ENCODE data around the gene RSPH9. TPM values are rescaled to one million over a fixed set of nuclear protein-coding genes. Genes with fewer than 3 reads are reported as not detected.

Gene RSPH9
- total RNA-seq, 2 donors from 2014 or later, result 0.09 to 0.66 TPM

DNA sequence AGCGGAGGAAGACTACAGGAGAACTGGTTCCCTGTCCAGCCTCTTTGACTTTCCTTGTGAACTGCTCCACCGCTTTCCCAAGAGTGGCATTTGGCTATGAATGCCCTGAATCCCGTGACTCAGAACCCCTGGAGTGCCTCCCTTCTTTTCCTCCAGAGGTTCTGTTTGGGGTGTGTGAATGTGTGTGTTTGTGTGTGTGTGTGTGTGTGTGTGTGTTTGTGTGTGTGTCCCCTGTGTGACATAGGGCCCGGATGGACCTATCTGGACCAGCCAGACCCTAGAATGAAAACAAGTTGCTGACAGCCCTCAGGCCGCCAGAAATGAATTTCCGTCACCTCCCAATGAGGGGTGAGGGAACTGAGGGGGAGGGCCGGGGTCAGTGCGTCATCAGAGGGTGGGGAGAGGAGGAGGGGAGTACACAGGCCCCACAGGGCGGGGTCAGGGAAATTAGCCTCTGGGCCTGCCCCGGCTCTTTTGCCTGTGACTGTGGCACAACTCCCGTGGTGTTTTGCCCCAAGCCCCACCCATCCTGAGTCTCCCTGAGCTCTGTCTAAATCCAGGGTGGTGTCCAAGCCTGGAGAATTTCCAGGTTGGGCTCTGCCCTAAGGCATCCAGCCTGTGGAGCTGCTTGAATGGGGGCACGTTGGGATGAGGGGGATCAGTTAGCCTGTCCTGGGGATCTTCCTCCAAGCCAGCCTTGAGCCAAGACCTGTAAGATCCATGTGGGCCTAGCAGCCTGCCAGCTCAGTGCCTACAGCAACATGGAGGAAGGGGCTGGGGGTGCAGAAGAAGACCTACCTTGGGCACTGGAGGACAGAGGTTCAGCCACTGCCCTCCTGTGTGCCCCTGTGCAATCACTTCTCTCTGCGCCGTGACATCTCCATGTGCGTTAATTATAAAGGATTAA lies 58.0 kb downstream of the RSPH9 start:
- no peak overlapping the region for H3K4me3 Mint-ChIP-seq
- H3K9me3 Mint-ChIP-seq, result no peaks in the 10 kb centered on the region
- H3K4me1 Mint-ChIP-seq, result no peaks in the 10 kb centered on the region
- no peaks in the 10 kb centered on the region for H3K36me3 Mint-ChIP-seq (ENCODE audit: low read depth)
- peak; percentile 69 for ATAC-seq (replicated peaks)
- H3K27ac Mint-ChIP-seq, result no peak overlapping the region
- peaks cover 40% of the 10 kb centered on the region for H3K27me3 Mint-ChIP-seq

DNA sequence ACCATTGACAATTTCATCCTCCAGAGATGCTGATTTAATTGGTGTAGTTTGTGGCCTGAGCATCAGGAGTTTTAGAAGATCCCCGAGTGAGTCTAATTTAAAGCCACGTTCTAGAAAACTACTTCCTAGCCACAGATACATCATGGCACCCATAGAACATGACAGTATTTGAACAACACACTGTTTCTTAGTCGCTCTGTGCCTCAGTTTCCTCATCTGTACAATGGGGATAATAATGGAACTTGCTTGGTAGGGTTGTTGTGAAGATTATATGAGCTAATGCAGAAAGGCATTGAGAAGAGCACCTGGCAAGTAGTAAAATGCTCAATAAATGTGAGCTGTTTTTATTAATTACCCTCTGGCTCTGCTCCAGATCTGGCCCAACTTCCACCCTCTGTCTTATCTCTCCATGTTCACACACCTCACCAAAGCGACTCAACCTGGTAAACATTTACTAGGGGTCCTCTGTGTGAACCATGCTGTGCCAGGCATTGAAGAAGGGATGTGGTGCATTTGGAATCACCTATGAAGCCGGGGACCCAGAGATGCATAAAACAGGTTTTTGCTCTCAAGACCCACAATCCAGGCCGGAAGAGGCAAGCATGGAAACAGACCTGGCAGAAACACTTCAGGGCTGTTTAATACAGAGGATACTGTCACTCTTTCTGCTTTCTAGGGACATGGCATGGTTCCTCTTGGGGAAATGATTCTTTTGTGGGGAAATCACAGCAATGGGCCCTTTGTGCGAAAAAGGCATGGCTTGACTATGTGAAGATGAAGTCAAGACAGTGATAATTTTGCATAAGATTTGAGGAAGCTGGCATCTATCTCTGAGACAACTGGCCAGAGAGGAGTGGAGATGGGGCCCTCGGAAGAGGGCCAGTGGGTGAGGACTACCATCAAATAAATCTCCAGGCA lies 58.9 kb downstream of the RSPH9 start:
- H3K9me3 Mint-ChIP-seq, result no peaks in the 10 kb centered on the region
- H3K27me3 Mint-ChIP-seq, result peaks cover 35% of the 10 kb centered on the region
- H3K4me1 Mint-ChIP-seq, result no peaks in the 10 kb centered on the region
- no peak overlapping the region for H3K4me3 Mint-ChIP-seq
- H3K27ac Mint-ChIP-seq, result no peak overlapping the region
- H3K36me3 Mint-ChIP-seq (ENCODE audit: low read depth), result no peaks in the 10 kb centered on the region
- ATAC-seq (replicated peaks), result no peak

DNA sequence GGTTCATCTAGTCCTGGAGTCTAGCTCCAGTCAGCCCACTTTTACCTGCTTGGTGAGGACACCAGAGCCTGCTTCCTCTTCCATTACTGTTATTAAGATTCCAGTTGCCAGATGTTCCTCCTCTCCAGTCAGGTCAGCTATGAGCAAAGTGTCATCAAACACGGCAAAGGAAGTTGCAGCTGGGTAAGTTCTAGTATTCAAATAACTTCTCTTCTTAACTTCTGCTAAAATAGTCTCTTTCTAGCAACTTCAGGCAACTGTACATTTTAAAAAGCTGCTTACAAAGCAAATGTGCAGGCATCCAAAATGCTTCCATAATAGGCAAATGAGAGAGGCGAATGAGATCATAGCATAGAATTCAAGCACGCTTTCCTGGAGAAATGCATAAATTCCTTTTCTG lies 61.2 kb downstream of the RSPH9 start:
- H3K4me3 Mint-ChIP-seq, result no peak overlapping the region
- no peaks in the 10 kb centered on the region for H3K36me3 Mint-ChIP-seq (ENCODE audit: low read depth)
- H3K9me3 Mint-ChIP-seq, result no peaks in the 10 kb centered on the region
- peaks cover 33% of the 10 kb centered on the region for H3K27me3 Mint-ChIP-seq
- peaks cover 8% of the 10 kb centered on the region for H3K4me1 Mint-ChIP-seq
- H3K27ac Mint-ChIP-seq, result no peak overlapping the region
- no peak for ATAC-seq (replicated peaks)

DNA sequence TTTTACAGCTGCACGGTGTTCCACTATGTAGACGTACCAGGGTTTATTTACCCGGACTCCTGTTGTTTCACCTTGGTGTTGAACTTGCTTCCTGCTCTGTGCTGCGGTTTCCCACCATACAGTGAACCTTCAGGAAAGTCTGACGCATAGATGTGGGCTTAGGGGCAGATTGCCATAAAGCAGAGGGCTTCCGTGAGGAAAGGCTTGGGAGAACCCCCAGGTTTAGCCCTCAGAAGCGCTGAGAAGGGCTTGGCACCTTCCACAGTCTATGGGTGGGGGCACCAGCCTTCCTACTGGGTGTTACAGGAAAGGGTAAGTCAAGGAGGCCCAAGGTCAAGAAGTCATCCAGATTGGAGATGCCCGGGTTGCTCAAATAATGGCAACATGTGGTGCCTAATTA lies 62.0 kb downstream of the RSPH9 start:
- no peaks in the 10 kb centered on the region for H3K9me3 Mint-ChIP-seq
- peak; percentile 24 for ATAC-seq (replicated peaks)
- H3K4me1 Mint-ChIP-seq, result peaks cover 8% of the 10 kb centered on the region
- no peaks in the 10 kb centered on the region for H3K36me3 Mint-ChIP-seq (ENCODE audit: low read depth)
- H3K27ac Mint-ChIP-seq, result no peak overlapping the region
- no peak overlapping the region for H3K4me3 Mint-ChIP-seq
- peaks cover 37% of the 10 kb centered on the region for H3K27me3 Mint-ChIP-seq

DNA sequence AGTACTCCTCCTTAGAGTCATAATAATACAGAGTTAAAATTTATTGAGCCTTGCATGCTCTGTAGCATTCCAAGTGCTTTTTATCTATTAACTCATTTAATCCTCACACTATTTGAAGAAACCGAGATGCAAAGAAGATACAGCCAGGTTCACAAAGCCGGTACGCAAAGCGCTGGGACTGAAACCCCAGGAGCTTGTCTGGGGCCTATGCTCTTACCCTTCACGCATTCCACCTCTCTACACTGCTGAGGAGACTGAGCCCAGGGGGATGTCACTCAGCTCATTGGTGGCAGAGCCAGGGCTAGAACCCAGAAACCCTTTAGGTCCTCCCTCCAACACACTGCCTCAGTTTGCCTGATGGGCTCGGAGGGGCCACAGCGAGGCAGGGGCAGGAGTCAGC lies 62.4 kb downstream of the RSPH9 start:
- H3K4me1 Mint-ChIP-seq, result peaks cover 8% of the 10 kb centered on the region
- H3K27ac Mint-ChIP-seq, result no peak overlapping the region
- H3K27me3 Mint-ChIP-seq, result peaks cover 37% of the 10 kb centered on the region
- ATAC-seq (replicated peaks), result no peak
- no peaks in the 10 kb centered on the region for H3K9me3 Mint-ChIP-seq
- no peaks in the 10 kb centered on the region for H3K36me3 Mint-ChIP-seq (ENCODE audit: low read depth)
- no peak overlapping the region for H3K4me3 Mint-ChIP-seq

DNA sequence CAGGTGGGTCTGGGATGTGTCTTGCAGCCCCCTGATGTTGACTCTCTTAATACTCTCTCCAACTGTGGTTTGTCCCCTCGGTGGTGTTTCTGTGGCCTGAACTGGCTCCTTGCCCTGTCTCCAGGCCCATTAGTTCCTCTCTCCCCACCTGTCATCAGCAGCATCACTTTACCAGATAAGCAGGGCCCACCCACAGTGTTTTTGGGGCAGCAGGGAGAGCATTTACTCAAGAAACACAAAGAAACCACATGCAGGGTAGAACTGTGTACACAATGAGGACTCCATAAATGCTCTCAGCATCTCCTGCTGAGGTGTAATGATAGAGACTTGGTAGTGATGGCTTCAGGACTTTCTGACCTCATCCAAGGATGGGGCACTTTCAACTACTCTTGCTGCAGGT lies 62.9 kb downstream of the RSPH9 start:
- Mint-ChIP-seq H3K27me3 (peaks cover 33% of the 10 kb centered on the region), H3K9me3 (no peaks in the 10 kb centered on the region), H3K36me3 (ENCODE audit: low read depth) (no peaks in the 10 kb centered on the region), H3K4me3 (no peak overlapping the region), H3K4me1 (peaks cover 8% of the 10 kb centered on the region), H3K27ac (no peak overlapping the region)
- no peak for ATAC-seq (replicated peaks)

DNA sequence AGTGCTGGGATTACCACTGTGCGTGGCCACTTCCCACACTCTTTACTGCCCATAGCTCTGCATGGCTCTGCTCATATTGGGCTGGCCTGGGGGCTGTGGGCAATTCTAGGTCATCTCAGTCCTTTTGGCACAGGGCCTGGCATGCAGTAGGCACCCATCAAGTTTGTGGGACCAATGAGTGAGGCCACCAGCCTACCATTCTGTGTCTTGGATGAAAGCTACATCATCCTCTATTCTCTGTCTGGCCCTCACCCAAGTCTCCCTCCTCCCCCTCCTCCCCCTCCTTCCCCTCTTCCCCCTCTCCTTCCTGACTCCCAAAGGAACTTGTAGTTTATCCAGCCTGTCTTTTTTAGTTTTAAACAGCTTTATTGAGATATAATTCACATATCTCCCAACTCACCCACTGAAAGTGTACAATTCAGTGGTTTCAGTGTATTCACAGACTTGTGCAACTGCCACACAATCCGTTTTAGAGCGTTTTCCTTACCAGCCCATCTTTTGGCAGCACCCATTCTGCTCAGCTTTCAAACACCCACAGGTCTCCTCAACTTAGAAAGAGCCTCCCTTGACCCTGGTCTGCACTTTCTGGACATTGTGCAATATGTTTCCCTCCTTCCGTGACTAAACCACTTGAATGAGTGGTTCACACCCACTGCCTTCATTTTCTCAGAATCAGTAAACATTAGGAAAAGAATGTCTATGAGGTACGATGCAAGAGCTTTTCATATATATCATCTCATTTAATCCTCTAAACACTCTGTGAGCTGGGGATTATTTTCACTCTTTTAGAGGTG lies 64.2 kb downstream of the RSPH9 start:
- peaks cover 36% of the 10 kb centered on the region for H3K27me3 Mint-ChIP-seq
- peak overlapping the region; percentile 51 for H3K27ac Mint-ChIP-seq
- peak overlapping the region; percentile 50 for H3K4me3 Mint-ChIP-seq
- peak; percentile 91 for ATAC-seq (replicated peaks)
- H3K36me3 Mint-ChIP-seq (ENCODE audit: low read depth), result no peaks in the 10 kb centered on the region
- peaks cover 12% of the 10 kb centered on the region for H3K4me1 Mint-ChIP-seq
- no peaks in the 10 kb centered on the region for H3K9me3 Mint-ChIP-seq

DNA sequence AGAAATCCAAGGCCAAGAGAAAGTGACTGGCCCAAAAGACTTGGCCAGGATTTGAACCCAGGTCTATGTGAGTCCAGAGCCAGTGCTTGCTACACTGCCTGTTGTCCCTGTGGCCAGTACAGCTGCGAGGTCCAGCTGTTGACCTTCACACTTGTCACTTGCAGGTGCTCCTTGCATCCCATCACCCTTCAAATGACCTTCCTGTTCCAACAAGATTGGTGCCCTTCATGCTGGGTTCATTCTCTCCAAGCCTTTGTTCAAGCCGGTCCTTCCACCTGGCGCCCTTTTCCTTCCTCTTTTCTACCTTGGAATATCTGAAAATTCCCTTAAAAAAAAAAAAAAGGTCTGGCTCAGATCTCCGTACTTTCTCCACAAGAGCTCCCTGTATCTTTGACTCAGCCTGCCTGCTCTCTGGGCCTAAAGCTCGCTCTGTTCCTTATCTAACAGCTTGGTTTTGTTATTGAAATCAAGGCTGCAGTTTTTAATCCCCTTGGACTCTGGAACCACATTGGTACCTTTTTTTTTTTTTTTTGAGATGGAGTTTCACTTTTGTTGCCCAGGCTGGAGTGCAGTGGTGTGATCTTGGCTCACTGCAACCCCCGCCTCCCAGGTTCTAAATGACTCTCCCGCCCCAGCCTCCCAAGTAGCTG lies 64.9 kb downstream of the RSPH9 start:
- Mint-ChIP-seq H3K27me3 (peaks cover 34% of the 10 kb centered on the region), H3K4me3 (peak overlapping the region; percentile 50), H3K36me3 (ENCODE audit: low read depth) (no peaks in the 10 kb centered on the region), H3K9me3 (no peaks in the 10 kb centered on the region), H3K4me1 (peaks cover 12% of the 10 kb centered on the region), H3K27ac (peak overlapping the region; percentile 51)
- no peak for ATAC-seq (replicated peaks)

DNA sequence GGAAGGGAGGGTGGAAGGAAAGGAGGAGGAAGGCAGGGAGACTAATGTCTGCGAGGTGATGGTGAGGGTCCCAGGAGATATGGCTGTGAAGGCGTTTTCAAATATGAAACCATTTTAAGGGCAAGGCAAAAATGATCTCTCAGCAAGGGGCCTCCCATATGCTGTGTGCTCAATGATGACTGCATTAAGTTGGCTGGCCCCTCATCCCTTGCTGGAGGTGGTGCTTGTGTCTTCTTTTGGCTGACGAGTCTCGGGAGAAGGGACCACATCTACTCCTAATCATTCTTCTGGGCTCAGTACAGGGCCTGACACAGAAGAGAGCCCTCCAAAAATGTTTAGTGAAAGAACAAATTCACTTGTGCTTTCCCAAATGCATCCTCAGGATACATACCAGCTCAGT lies 65.7 kb downstream of the RSPH9 start:
- Mint-ChIP-seq H3K36me3 (ENCODE audit: low read depth) (no peaks in the 10 kb centered on the region), H3K27me3 (peaks cover 33% of the 10 kb centered on the region), H3K9me3 (no peaks in the 10 kb centered on the region), H3K4me1 (peaks cover 12% of the 10 kb centered on the region), H3K27ac (no peak overlapping the region), H3K4me3 (no peak overlapping the region)
- no peak for ATAC-seq (replicated peaks)

DNA sequence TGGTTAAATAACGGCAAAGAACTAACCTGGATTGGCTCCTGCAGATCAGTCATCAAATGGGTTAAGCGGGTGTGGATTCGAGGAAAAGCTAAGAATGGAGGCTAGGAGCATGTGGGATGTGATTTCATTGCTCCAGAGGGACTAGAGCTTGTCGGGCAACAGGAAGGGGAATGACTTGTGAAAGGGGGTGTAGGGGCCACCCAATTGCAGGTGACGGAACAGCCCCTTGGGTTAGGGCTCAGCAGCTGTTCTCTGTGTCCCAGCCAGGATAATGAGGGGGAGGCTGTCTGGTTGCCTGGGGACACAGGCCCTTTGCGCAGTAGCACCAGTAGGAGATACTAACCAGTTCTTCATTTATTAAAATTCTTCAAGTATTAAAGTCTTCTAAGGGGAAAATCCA lies 67.7 kb downstream of the RSPH9 start:
- no peak overlapping the region for H3K4me3 Mint-ChIP-seq
- no peak overlapping the region for H3K27ac Mint-ChIP-seq
- ATAC-seq (replicated peaks), result no peak
- peaks cover 18% of the 10 kb centered on the region for H3K27me3 Mint-ChIP-seq
- no peaks in the 10 kb centered on the region for H3K36me3 Mint-ChIP-seq (ENCODE audit: low read depth)
- H3K4me1 Mint-ChIP-seq, result peaks cover 12% of the 10 kb centered on the region
- H3K9me3 Mint-ChIP-seq, result no peaks in the 10 kb centered on the region

DNA sequence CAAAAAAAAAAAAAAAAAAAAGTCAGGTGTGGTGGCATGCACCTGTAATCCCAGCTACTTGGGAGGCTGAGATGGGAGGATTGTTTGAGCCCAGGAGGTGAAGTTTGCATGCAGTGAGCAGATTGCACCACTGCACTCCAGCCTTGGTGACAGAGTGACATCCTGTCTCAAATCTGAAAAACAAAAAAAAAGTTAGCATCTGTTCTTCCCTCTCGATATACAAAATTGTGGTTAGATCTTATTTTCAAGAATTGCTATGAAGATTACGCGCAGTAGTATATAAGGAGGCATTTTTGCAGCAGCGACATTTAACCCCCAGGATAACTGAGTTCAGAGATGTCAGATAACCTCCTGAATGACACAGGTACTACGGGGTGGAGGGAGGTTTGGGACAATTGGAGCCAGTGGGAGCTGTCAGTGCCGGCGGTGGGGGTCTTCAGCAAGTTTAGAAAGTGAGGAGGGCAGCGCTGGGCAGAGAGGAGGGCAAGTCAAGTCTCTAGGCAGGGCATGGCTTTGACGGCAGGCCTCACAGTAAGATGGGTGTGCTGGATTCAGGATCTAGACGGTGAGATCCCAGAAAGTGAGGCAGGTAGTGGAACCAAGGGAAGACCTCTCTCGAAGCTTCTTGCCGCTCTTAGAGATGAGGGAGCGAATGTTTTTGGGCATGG lies 68.9 kb downstream of the RSPH9 start:
- Mint-ChIP-seq H3K27me3 (peaks cover 18% of the 10 kb centered on the region), H3K9me3 (no peaks in the 10 kb centered on the region)
- ATAC-seq (replicated peaks), result no peak

DNA sequence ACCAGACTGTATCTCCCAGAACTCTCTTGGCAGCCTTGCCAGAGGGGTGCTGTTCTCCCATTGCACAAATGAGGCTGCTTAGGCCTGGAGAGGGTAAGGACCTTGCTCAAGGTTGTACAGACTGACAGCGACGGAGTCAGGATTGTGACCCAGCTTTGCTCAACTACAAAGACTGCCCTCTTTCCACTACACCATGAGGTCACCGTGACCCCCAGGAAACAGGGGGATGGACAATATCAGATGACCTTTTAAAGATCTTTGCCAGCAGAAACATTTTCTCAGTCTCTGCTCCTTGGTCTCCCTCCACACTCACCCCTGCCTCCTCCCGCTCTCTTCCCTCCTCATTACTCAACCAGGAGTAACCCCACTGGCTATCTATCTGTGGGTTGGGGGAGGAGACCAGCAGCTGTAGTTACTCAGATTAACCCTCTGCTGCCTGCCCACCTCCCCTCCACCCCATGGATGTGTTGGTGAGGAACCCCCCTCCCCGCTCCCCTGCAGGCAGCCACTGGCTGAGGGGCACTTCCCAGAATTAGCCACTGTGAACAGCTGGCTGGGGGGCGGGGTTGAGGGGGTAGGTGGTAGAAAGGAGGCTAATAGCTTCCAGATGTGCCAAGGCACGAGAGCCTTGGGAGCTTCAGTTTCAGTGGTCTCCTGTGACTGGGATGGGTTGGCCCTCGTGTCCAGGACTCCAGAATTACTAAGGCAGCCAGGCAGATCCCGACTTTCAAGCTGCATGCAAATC lies 69.6 kb downstream of the RSPH9 start:
- peaks cover 6% of the 10 kb centered on the region for H3K4me1 Mint-ChIP-seq
- no peak overlapping the region for H3K27ac Mint-ChIP-seq
- no peaks in the 10 kb centered on the region for H3K36me3 Mint-ChIP-seq (ENCODE audit: low read depth)
- H3K4me3 Mint-ChIP-seq, result no peak overlapping the region
- peaks cover 15% of the 10 kb centered on the region for H3K27me3 Mint-ChIP-seq
- H3K9me3 Mint-ChIP-seq, result no peaks in the 10 kb centered on the region
- ATAC-seq (replicated peaks), result no peak

More for the DNA sequence above, 68.9 kb downstream of the RSPH9 start:
- no peak overlapping the region for H3K4me3 Mint-ChIP-seq
- no peak overlapping the region for H3K27ac Mint-ChIP-seq
- no peaks in the 10 kb centered on the region for H3K36me3 Mint-ChIP-seq (ENCODE audit: low read depth)
- H3K4me1 Mint-ChIP-seq, result peaks cover 12% of the 10 kb centered on the region
